ENCODE measurements around the gene POU2F2.

Gene POU2F2

DNA sequence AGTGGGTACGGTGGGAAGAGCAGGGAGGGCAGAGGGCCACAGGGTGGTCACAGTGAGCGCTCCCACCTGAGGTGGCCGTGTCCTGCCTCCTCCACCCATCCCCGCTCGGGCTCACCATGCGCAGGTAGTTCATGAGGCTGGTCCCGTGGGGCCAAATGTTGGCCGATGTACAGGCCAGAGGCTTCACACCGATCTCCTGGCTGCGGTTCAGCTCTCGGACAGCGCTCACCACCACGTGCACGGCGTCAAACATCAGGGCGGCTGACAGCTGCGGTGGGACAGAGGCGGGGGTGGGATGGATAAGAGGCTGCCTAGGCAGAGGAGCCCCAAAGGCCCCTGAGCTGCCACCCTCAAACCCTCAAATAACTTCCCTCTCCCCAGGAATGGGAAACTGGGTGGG is 78.0 kb downstream of the POU2F2 start:
- TF ChIP-seq, protein P1, sequence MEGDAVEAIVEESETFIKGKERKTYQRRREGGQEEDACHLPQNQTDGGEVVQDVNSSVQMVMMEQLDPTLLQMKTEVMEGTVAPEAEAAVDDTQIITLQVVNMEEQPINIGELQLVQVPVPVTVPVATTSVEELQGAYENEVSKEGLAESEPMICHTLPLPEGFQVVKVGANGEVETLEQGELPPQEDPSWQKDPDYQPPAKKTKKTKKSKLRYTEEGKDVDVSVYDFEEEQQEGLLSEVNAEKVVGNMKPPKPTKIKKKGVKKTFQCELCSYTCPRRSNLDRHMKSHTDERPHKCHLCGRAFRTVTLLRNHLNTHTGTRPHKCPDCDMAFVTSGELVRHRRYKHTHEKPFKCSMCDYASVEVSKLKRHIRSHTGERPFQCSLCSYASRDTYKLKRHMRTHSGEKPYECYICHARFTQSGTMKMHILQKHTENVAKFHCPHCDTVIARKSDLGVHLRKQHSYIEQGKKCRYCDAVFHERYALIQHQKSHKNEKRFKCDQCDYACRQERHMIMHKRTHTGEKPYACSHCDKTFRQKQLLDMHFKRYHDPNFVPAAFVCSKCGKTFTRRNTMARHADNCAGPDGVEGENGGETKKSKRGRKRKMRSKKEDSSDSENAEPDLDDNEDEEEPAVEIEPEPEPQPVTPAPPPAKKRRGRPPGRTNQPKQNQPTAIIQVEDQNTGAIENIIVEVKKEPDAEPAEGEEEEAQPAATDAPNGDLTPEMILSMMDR (IDR thresholded peaks at IDR 0.05; ENCODE audit: low read depth, low read length): no peak
- DNase-seq (ENCODE audit: extremely low read depth, low read depth): no peak

DNA sequence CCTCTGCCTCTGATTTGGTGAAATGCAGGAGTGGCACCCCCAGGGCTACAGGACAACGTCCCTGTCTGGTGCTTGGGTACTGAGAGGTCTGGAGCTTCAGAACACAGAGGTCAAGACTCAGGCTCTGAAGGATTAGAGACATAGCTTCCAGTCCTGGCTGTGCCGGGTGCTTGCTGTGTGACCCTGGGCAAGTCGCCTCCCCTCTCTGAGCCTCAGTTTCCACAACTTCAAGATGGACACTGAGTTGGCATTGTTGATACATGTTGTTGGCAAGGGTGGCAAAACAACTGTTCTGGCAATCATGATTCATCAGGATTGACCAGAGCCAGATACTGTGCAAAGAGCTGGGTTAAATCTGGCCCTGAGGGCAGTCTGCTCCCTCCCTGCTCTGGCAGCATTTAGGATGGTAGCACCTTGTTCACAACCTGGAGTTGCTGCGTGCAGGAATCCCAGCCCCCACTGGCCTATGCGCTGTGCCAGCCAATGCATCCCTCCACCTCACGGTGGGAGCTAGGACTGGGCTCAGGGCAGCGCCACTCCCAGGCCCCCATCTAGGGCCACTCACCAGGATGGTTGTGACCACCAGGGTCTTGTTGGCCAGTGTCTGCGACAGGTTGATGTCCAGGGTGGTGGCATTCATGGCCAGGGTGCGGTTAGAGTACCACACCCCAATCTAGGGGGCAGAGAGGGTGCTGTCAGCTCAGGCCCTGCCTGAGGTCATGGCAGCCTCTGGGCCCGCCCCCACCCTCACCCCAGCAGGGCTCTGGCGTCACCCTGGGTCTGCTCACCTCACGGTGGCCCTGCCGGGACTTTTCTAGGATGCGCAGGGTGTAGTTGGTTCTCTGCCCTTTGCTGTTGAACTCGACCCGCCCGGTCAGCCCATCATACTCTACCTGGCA is 79.0 kb downstream of the POU2F2 start:
- TF ChIP-seq, protein P1 (IDR thresholded peaks at IDR 0.05; ENCODE audit: low read depth, low read length): no peak
- DNase-seq (ENCODE audit: extremely low read depth, low read depth): no peak

DNA sequence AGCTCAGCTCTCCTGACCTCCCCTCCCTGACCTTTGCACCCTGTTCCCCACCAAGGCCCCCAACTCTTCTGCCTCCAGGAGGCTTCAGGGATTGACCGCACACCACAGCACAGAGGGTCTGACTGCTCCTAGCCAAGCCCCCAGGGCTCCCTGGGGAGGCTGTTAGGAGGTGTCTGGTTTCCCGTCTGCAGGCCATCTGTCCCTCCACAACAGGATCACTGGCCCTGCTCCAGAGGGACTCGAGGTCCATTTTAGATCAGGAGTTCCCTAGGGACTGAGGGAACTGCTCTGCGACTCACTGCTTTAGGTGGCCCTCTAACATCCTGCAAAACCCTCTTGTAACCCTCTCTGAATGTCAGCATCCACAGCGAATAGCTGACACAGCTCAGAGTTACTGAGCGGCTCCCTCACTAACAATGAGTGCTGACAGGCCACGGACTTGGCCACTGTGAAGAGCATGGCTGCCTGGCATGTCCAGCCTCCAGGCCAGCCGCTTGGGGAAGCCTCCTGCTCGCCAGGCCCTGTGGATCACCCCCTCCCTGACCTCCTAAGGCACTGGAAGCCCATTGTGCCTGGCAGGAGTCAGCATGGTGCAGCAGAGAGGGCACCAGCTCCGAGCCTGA is 79.9 kb downstream of the POU2F2 start:
- DNase-seq (ENCODE audit: extremely low read depth, low read depth): no peak
- TF ChIP-seq, protein P1 (IDR thresholded peaks at IDR 0.05; ENCODE audit: low read depth, low read length): no peak

DNA sequence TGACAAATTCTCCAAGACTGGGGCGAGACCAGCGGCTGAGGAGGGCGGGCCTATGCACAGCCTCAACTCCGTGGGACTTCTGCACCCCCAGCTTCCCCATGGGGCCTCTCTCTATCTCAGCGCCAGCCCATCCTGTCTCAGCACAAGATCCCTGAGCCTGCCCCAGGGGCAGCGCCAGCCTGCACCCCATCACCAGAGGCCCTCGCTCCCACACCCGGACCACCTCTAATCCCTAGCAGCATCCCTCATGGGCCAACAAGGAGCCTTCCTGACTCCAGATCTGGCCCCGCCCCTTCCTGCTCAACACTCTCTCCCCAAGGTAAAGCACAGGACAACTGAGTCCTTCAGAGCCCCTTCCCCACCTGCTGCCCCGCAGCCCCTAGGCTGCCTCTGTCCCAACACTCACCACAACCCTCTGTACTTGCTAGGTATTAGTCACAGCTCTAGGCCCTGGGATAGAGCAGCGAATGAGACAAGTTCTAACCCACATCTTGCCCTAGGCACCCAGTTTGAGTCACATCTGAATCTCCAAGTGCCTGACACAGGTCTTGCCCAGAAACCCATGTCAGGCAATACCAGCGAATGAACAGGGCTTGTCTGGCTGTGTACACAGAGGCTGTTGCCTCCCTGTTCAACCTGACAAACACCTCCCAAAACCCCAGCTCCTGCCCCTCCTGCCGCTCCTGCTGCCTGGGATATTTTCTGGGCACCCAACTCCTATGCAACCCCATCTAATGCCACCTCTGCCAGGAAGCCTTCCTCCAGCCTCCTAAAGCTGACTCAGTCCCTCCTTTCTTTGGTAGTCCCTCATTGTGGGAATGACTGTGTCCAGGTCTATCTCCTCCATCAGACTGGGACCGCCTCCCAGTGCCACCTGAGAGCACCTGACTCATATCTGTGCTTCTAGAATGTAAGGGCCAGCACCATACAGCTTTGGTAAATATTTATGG is 80.8 kb downstream of the POU2F2 start:
- TF ChIP-seq, protein P1 (IDR thresholded peaks at IDR 0.05; ENCODE audit: low read depth, low read length): no peak
- DNase-seq (ENCODE audit: extremely low read depth, low read depth): no peak

DNA sequence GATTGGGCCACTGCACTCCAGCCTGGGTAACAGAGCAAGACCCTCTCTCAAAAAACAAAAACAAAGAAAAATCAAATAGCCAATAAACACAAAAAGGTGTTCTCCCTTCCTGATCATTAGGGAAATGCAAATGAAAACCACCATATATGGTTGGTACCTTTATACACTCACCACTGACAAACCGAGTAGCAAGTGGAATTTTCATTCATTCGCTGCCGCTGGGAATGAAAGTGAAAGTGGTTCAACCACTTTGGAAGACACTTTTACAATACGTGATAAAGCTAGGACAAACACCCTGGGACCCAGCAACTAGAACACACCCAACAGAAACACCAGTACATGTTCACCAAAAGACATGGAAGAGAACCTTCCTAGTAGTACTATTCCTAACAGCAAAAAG is 83.3 kb downstream of the POU2F2 start:
- no peak for DNase-seq (ENCODE audit: extremely low read depth, low read depth)
- TF ChIP-seq, protein P1 (IDR thresholded peaks at IDR 0.05; ENCODE audit: low read depth, low read length): no peak

DNA sequence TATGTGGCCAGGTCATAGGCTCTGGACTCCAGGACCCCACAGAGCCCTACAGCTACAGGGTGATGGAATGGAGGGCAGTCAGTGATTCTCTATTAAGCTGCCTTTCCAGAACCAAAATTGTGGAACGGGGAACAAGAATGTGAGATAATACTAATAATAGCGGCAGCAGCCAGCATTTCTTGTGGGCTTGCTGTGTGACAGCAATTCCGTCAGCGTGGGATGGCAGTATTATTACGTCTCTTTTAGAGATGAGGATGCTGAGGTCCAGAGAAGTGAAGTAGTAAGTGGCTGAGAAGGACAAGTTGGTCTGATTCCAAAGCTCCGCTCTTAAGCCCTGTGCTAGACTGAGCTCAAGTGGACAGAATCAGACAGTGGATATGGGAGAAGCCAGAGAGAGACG is 86.7 kb downstream of the POU2F2 start:
- DNase-seq (ENCODE audit: extremely low read depth, low read depth): no peak

More for the DNA sequence above, 86.7 kb downstream of the POU2F2 start:
- TF ChIP-seq, protein P1 (IDR thresholded peaks at IDR 0.05; ENCODE audit: low read depth, low read length): no peak
